Hypothalamus (tissue), 51 donors: Measurements from ENCODE around the gene KRTAP2-3.
"Not testable (repeated sequence)": the region's sequence is repeated elsewhere in the genome, so short reads cannot be mapped to it uniquely, and the experiment has no call there.

ENCODE experiments used
- DNase-seq, 51 donors: peaks; one replicate each; lab custom pipeline; 2025; lab: John Stamatoyannopoulos, UW

Gene KRTAP2-3

GRCh38 chr17:41069031-41069430 is 9.1 kb upstream of the KRTAP2-3 start:
- DNase-seq = no peak

GRCh38 chr17:41067281-41067680 is 7.4 kb upstream of the KRTAP2-3 start:
- no peak for DNase-seq

- DNase-seq = no peak
Observed at GRCh38 chr17:41065829-41066624, 6.1 kb upstream of the KRTAP2-3 start, which contains the start of gene KRTAP2-4. TSS of gene KRTAP2-4 (minus strand) at chr17:41065879. CDS start at chr17:41065845, 34 bp downstream.

- not testable (repeated sequence) for DNase-seq
Observed at GRCh38 chr17:41065016-41065689, 5.2 kb upstream of the KRTAP2-3 start.

- DNase-seq = no peak
Observed at GRCh38 chr17:41064301-41064700, 4.4 kb upstream of the KRTAP2-3 start.

- no peak for DNase-seq
Observed at GRCh38 chr17:41063449-41063848, 3.5 kb upstream of the KRTAP2-3 start.

GRCh38 chr17:41061964-41062363 is 2.0 kb upstream of the KRTAP2-3 start:
- no peak for DNase-seq

GRCh38 chr17:41059276-41060051 is 450 bp downstream of the KRTAP2-3 start:
- DNase-seq = not testable (repeated sequence)

- DNase-seq = no peak
Observed at GRCh38 chr17:41058741-41059140, 1.2 kb downstream of the KRTAP2-3 start.

GRCh38 chr17:41057547-41057946 is 2.4 kb downstream of the KRTAP2-3 start:
- DNase-seq = no peak

GRCh38 chr17:41055130-41055529 is 4.8 kb downstream of the KRTAP2-3 start, which contains the start of gene KRTAP2-2:
TSS of gene KRTAP2-2 (minus strand) at chr17:41055230. CDS start at chr17:41055211, 19 bp downstream.
- not testable (repeated sequence) for DNase-seq

GRCh38 chr17:41054556-41054955 is 5.4 kb downstream of the KRTAP2-3 start:
- DNase-seq = not testable (repeated sequence)

GRCh38 chr17:41054025-41054424 is 5.9 kb downstream of the KRTAP2-3 start:
- no peak for DNase-seq

- no peak for DNase-seq
Observed at GRCh38 chr17:41052566-41052965, 7.3 kb downstream of the KRTAP2-3 start.

- no peak for DNase-seq
Observed at GRCh38 chr17:41049110-41049509, 10.8 kb downstream of the KRTAP2-3 start.

GRCh38 chr17:41048441-41048840 is 11.5 kb downstream of the KRTAP2-3 start:
- DNase-seq = no peak

- not testable (repeated sequence) for DNase-seq
Observed at GRCh38 chr17:41046735-41047465, 13.0 kb downstream of the KRTAP2-3 start, which contains the start of gene KRTAP2-1. TSS of gene KRTAP2-1 (minus strand) at chr17:41047316. CDS start at chr17:41047267, 49 bp downstream.

- no peak for DNase-seq
Observed at GRCh38 chr17:41042953-41043352, 17.0 kb downstream of the KRTAP2-3 start.

GRCh38 chr17:41040783-41041571 is 18.9 kb downstream of the KRTAP2-3 start, which contains the start of gene KRTAP1-1:
TSS of gene KRTAP1-1 (minus strand) at chr17:41041450. CDS start at chr17:41041397, 53 bp downstream.
- peak in 2 of 51 donors; percentile 1 to 9 for DNase-seq
